Mesendoderm (in vitro differentiated cells): ENCODE data around the gene PIEZO2.
"Not testable (repeated sequence)": the region's sequence is repeated elsewhere in the genome, so short reads cannot be mapped to it uniquely, and the experiment has no call there.

Source experiments
- DNase-seq: peaks from one replicate; pipeline ENCODE4 v3.0.0; 2013
- H2AK5ac ChIP-seq: 2 replicates; pipeline ENCODE4 v1.6.1; 2013; ENCODE audit warnings: low read length, inconsistent platforms
- H2BK120ac ChIP-seq: 2 replicates; pipeline ENCODE4 v1.6.1; 2013; ENCODE audit warnings: low read depth, mild to moderate bottlenecking, low read length, moderate library complexity, mixed read lengths
- H2BK15ac ChIP-seq: replicated peaks from 2 replicates; pipeline ENCODE4 v1.6.1; 2013; ENCODE audit warnings: low read depth, mild to moderate bottlenecking, moderate library complexity
- H2BK5ac ChIP-seq: 2 replicates; pipeline ENCODE4 v1.6.1; 2013; ENCODE audit warnings: low read length, inconsistent platforms
- H3K18ac ChIP-seq: 2 replicates; pipeline ENCODE4 v1.6.1; 2013; ENCODE audit warnings: mild to moderate bottlenecking, low read length, mixed read lengths
- H3K23ac ChIP-seq: one replicate; pipeline ENCODE4 v1.6.1; 2013; ENCODE audit warnings: low read length
- H3K27ac ChIP-seq: 2 replicates; pipeline ENCODE4 v1.5.1; 2013; ENCODE audit warnings: low read depth, mild to moderate bottlenecking, inconsistent platforms, low read length, moderate library complexity
- H3K27me3 ChIP-seq: 2 replicates; pipeline ENCODE4 v1.6.1; 2013; ENCODE audit warnings: low read length, control low read depth, mild to moderate bottlenecking, inconsistent platforms; ENCODE audit not compliant: insufficient read depth, poor library complexity
- H3K36me3 ChIP-seq: 2 replicates; pipeline ENCODE4 v1.6.1; 2013; ENCODE audit warnings: low read length, inconsistent platforms; ENCODE audit not compliant: control insufficient read depth, insufficient read depth
- H3K4ac ChIP-seq: one replicate; pipeline ENCODE4 v1.6.1; 2013; ENCODE audit warnings: low read depth, mild to moderate bottlenecking, low read length, moderate library complexity
- H3K4me1 ChIP-seq: 2 replicates; pipeline ENCODE4 v1.6.1; 2013; ENCODE audit warnings: low read depth, low read length, inconsistent platforms; ENCODE audit not compliant: control insufficient read depth
- H3K4me2 ChIP-seq: 2 replicates; pipeline ENCODE4 v1.6.1; 2013; ENCODE audit warnings: low read length
- H3K4me3 ChIP-seq: 2 replicates; pipeline ENCODE4 v1.5.1; 2013; ENCODE audit warnings: mild to moderate bottlenecking, low read length
- H3K56ac ChIP-seq: one replicate; pipeline ENCODE4 v1.6.1; 2013; ENCODE audit warnings: low read length
- H3K79me1 ChIP-seq: 2 replicates; pipeline ENCODE4 v1.6.1; 2013; ENCODE audit warnings: low read length, inconsistent platforms
- H3K79me2 ChIP-seq: 2 replicates; pipeline ENCODE4 v1.6.1; 2013; ENCODE audit warnings: mild to moderate bottlenecking, low read length; ENCODE audit not compliant: control insufficient read depth, insufficient read depth
- H3K9ac ChIP-seq: 2 replicates; pipeline ENCODE4 v1.6.1; 2013; ENCODE audit warnings: low read length, inconsistent platforms
- H4K5ac ChIP-seq: one replicate; pipeline ENCODE4 v1.6.1; 2013; ENCODE audit warnings: low read length
- H4K8ac ChIP-seq: one replicate; pipeline ENCODE4 v1.6.1; 2013; ENCODE audit warnings: low read depth, mild to moderate bottlenecking, control low read depth, low read length, moderate library complexity
- WGBS: extraction: QIAGEN DNeasy Blood & Tissue Kit; methylation state at CpG from one replicate; pipeline ENCODE4 v1.1.7; 2013; ENCODE audit warnings: low lambda C conversion rate, missing lambda C conversion rate; ENCODE audit not compliant: insufficient coverage; ENCODE audit errors: extremely low coverage; 5-methylcytosine and 5-hydroxymethylcytosine counted together

PIEZO2 gene

DNA sequence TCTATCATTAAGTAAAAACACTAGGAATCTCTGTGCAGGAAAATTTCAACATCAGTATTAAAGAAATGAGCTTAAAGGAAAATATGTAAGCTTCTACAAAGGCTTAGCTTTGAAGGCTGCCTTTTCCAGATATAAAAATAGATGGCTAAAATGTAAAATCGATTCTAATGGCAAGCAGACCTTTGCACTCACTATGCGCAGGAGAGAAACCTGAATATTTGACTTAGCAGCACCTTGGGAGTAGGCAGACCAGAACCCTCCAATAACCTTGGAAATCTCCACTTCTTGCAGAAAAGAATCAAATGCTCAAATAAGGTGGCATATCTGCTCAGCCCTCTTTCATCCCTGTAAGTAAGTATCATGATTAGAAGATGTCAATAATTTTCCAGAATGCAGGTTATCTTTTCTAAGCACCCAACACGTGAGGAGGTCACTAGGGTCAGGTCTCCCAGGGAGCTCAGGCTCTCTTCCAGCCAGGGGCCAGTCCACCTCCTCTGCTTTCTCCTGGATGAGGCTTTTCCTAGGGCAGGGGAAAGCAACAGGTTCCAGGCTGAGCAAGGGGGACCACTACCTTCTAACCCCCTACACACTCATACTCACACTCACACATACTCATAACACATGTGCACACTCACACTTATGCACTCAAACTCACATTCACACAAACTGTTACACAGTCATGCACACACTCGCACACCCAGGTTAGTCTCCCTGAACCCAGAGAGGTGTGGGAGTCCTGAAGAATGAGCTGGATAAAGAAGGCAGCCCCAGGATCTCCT lies 3.8 kb downstream of the PIEZO2 start:
- no CpG with 5 or more reads among the region's 4 CpGs for WGBS

DNA sequence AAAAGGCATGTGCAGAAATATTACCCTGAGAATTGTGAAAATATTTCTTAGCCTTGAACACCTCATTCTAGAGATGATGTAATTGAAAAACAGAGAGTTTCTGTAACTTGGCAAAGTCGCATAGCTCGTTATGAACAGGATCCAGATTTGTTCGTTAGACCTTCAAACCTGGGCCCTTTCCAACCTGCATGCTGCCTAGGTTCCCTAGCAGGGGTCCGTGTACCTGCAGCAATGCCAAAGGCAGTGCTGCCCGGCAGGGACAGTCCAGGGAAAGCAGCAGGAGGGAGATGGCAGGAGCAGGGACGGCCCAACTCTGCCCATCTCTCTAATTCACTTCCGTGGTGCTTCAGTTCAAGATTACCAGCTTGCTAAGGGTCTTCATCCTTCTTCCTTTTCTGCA lies 12.0 kb downstream of the PIEZO2 start:
- no CpG with 5 or more reads among the region's 7 CpGs for WGBS
- Histone ChIP-seq H3K36me3 (no peaks in the 10 kb centered on the region), H3K18ac (no peak overlapping the region), H3K79me2 (no peaks in the 10 kb centered on the region), H2BK120ac (no peak overlapping the region), H3K27me3 (no peaks in the 10 kb centered on the region), H3K9ac (no peak overlapping the region), H2AK5ac (no peak overlapping the region), H3K56ac (no peak overlapping the region), H4K8ac (no peak overlapping the region), H3K4me1 (peaks cover 2% of the 10 kb centered on the region), H3K4me3 (no peak overlapping the region), H3K79me1 (no peaks in the 10 kb centered on the region), H3K27ac (no peak overlapping the region), H3K4ac (no peak overlapping the region), H4K5ac (no peak overlapping the region), H2BK5ac (no peak overlapping the region), H2BK15ac (no peak overlapping the region), H3K4me2 (no peak overlapping the region), H3K23ac (no peak overlapping the region)
- no peak for DNase-seq

More for the DNA sequence above, 3.8 kb downstream of the PIEZO2 start:
- H3K4me1 ChIP-seq, result peaks cover 8% of the 10 kb centered on the region
- H2BK5ac ChIP-seq, result no peak overlapping the region
- no peak overlapping the region for H3K18ac ChIP-seq
- H3K27me3 ChIP-seq, result peaks cover 6% of the 10 kb centered on the region
- H3K4me3 ChIP-seq, result no peak overlapping the region
- no peaks in the 10 kb centered on the region for H3K36me3 ChIP-seq
- H4K8ac ChIP-seq, result no peak overlapping the region
- no peak overlapping the region for H2BK15ac ChIP-seq
- no peak overlapping the region for H3K4ac ChIP-seq
- H3K79me1 ChIP-seq, result peaks cover 1% of the 10 kb centered on the region
- no peaks in the 10 kb centered on the region for H3K79me2 ChIP-seq
- no peak overlapping the region for H3K27ac ChIP-seq
- no peak overlapping the region for H2AK5ac ChIP-seq
- H2BK120ac ChIP-seq, result no peak overlapping the region
- DNase-seq, result no peak
- no peak overlapping the region for H3K9ac ChIP-seq
- no peak overlapping the region for H3K23ac ChIP-seq
- H4K5ac ChIP-seq, result no peak overlapping the region
- H3K4me2 ChIP-seq, result no peak overlapping the region
- H3K56ac ChIP-seq, result peak overlapping the region; percentile 29

DNA sequence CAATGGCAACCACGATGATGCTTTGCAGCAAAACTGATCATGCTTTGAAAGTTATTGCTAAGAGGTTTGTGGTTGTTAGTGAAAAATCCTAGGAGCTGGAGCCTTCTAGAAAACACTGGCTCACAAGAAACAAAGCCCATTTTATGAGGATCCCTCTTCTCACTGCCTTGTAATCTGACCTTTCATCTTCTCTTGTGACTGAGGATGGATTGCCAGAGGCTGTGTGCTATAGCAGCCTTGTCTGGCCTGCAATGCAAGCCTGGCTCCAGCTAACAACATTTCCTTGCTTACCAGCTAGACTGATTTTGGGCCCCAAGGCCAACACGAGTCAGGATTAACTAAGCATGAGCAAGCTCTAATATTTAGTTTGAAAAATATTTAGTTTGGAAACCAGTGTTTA lies 13.1 kb downstream of the PIEZO2 start:
- no peak overlapping the region for H2BK15ac ChIP-seq
- no peak overlapping the region for H3K18ac ChIP-seq
- H3K56ac ChIP-seq, result peak overlapping the region; percentile 26
- no peak overlapping the region for H2BK120ac ChIP-seq
- no peak overlapping the region for H3K4ac ChIP-seq
- H3K4me2 ChIP-seq, result no peak overlapping the region
- no peak overlapping the region for H4K5ac ChIP-seq
- H2AK5ac ChIP-seq, result no peak overlapping the region
- no peak overlapping the region for H3K27ac ChIP-seq
- DNase-seq, result peak; percentile 49
- no peaks in the 10 kb centered on the region for H3K79me2 ChIP-seq
- H4K8ac ChIP-seq, result no peak overlapping the region
- H2BK5ac ChIP-seq, result no peak overlapping the region
- no peaks in the 10 kb centered on the region for H3K36me3 ChIP-seq
- no peaks in the 10 kb centered on the region for H3K27me3 ChIP-seq
- no peak overlapping the region for H3K4me3 ChIP-seq
- H3K4me1 ChIP-seq, result peaks cover 2% of the 10 kb centered on the region
- whole genome bisulfite sequencing, result no CpG with 5 or more reads among the region's 2 CpGs
- no peaks in the 10 kb centered on the region for H3K79me1 ChIP-seq
- no peak overlapping the region for H3K9ac ChIP-seq
- H3K23ac ChIP-seq, result no peak overlapping the region

DNA sequence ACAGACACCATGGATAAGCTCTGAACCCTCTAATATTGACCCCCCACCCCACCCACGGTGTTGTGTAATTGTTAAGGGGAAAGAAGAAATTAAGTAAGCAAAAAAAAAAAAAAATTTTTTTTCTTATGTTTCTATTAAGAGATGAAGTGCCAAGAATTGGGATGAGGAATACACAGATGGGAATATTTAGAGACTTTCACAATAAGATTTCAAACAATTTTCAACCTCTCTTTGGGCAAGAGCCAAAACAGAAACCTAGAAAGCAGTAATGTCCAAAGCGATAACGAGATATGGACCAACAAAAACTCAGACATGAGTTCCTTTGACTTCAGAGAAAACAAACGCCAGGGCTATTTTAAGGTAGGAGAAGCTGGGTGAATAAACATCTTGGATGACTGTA lies 14.4 kb downstream of the PIEZO2 start:
- no peaks in the 10 kb centered on the region for H3K79me1 ChIP-seq
- H3K4me2 ChIP-seq, result no peak overlapping the region
- H3K23ac ChIP-seq, result no peak overlapping the region
- H3K79me2 ChIP-seq, result no peaks in the 10 kb centered on the region
- no peak overlapping the region for H3K4ac ChIP-seq
- no peak for DNase-seq
- no peak overlapping the region for H4K8ac ChIP-seq
- no peak overlapping the region for H2BK120ac ChIP-seq
- no peaks in the 10 kb centered on the region for H3K27me3 ChIP-seq
- no peak overlapping the region for H2BK5ac ChIP-seq
- H3K4me3 ChIP-seq, result no peak overlapping the region
- no peak overlapping the region for H3K27ac ChIP-seq
- no peak overlapping the region for H4K5ac ChIP-seq
- H3K4me1 ChIP-seq, result peaks cover 2% of the 10 kb centered on the region
- WGBS, result no CpG with 5 or more reads among the region's 4 CpGs
- no peaks in the 10 kb centered on the region for H3K36me3 ChIP-seq
- H2BK15ac ChIP-seq, result no peak overlapping the region
- no peak overlapping the region for H2AK5ac ChIP-seq
- H3K18ac ChIP-seq, result no peak overlapping the region
- H3K56ac ChIP-seq, result no peak overlapping the region
- no peak overlapping the region for H3K9ac ChIP-seq

DNA sequence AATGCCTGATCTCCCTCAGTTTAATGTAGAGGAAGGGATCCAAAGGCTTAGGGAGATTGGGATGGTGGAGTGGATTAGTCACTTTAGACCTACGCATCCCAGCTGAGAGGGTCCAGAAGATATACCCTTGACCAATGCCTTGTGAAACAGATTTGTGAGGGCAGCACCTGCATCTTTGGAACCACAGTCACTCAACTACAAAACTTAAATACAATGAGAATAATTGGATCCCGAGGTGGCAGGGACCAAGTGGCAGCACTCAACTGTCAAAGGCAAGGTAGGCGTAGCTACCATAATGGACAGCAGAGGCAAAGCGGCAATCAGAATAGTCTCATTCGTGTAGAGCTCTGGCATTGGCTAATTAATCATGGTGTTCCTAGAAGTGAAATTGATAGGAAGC lies 20.3 kb downstream of the PIEZO2 start:
- H3K56ac ChIP-seq, H2AK5ac ChIP-seq, H3K23ac ChIP-seq, H3K27ac ChIP-seq, H3K9ac ChIP-seq, H4K8ac ChIP-seq, H3K4me1 ChIP-seq, H3K27me3 ChIP-seq, H3K18ac ChIP-seq, H2BK15ac ChIP-seq, DNase-seq, H3K4me3 ChIP-seq, H4K5ac ChIP-seq, H2BK5ac ChIP-seq, H3K79me1 ChIP-seq, H3K36me3 ChIP-seq, H3K4ac ChIP-seq, H3K4me2 ChIP-seq, H3K79me2 ChIP-seq, H2BK120ac ChIP-seq: not testable (repeated sequence)
- no CpG with 5 or more reads among the region's 5 CpGs for WGBS
